Measurements from ENCODE around the gene PDGFRB. TPM values are rescaled to one million over a fixed set of nuclear protein-coding genes. Genes with fewer than 3 reads are reported as not detected.

PDGFRB gene
- total and polyA plus RNA-seq, 2 of the 8 experiments (the other 6 are each of a cell fraction or from before 2014, with no cell fraction given): 4.2 to 13.7 TPM

- TF ChIP-seq TBP (IDR thresholded peaks at IDR 0.05; ENCODE audit: low read depth, low read length): no peak
- Histone ChIP-seq H2BK120ac (replicated peaks; ENCODE audit: low read depth, low read length) (no peak overlapping the region), H4K8ac (ENCODE audit: extremely low read depth, insufficient read depth, low read length) (no peak overlapping the region), H2BK5ac (ENCODE audit: low read depth, low read length) (no peak overlapping the region), H4K5ac (ENCODE audit: insufficient read length, low read depth, low read length) (no peak overlapping the region), H2AK5ac (ENCODE audit: low read depth, low read length) (no peak overlapping the region), H3K4ac (replicated peaks; ENCODE audit: insufficient read length, low read depth, low read length) (no peak overlapping the region), H3K23ac (ENCODE audit: insufficient read length) (no peak overlapping the region), H3K56ac (replicated peaks; ENCODE audit: insufficient read length, low read depth, low read length) (no peak overlapping the region), H3K9ac (replicated peaks in 1 of 4; ENCODE audit: extremely low read depth in 1 of 4, low read depth in 3 of 4, low read length in 3 of 4) (no peak overlapping the region), H2AFZ (ENCODE audit: low read length) (peak overlapping the region; percentile 75; the same call in 1 of the 2 replicates), H2BK20ac (ENCODE audit: low read length) (no peak overlapping the region), H3K36me3 (ENCODE audit: control insufficient read depth in 2 of 4, insufficient read depth in 4 of 4, low read length in 3 of 4) (no peaks in the 10 kb centered on the region), H2BK15ac (ENCODE audit: low read length) (no peak overlapping the region), H3K27ac (ENCODE audit: low read depth, low read length) (no peak overlapping the region), H3K79me2 (ENCODE audit: control insufficient read depth in 1 of 2, insufficient read depth in 2 of 2, low read length in 2 of 2) (no peaks in the 10 kb centered on the region), H2BK12ac (ENCODE audit: low read depth, low read length) (no peak overlapping the region), H3K23me2 (ENCODE audit: low read depth, low read length) (no peaks in the 10 kb centered on the region; the same call in 1 of the 2 replicates), H3K18ac (ENCODE audit: extremely low read depth, low read length) (no peak overlapping the region), H4K91ac (replicated peaks; ENCODE audit: insufficient read length, low read length) (no peak overlapping the region), H3K4me3 (ENCODE audit: extremely low read depth in 1 of 4, insufficient read depth in 2 of 4, low read depth in 3 of 4, low read length in 4 of 4) (no peak overlapping the region), H3K27me3 (replicated peaks in 1 of 4; ENCODE audit: control insufficient read depth in 3 of 4, extremely low read depth in 1 of 4, insufficient read depth in 3 of 4, low read length in 3 of 4) (no peaks in the 10 kb centered on the region; a peak in 1 of 7 replicates), H4K20me1 (replicated peaks in 1 of 2; ENCODE audit: control insufficient read depth in 1 of 2, insufficient read depth in 2 of 2, low read length in 2 of 2) (no peaks in the 10 kb centered on the region), H3K4me1 (replicated peaks in 1 of 4; ENCODE audit: control insufficient read depth in 3 of 4, insufficient read depth in 4 of 4, low read length in 3 of 4) (peaks cover 0 to 6% (median 1%) of the 10 kb centered on the region in 4 experiments; a peak in 5 of 7 replicates), H3K4me2 (ENCODE audit: insufficient read depth in 1 of 2, low read depth in 2 of 2, low read length in 2 of 2) (no peak overlapping the region), H3K9me3 (ENCODE audit: insufficient read depth in 2 of 2, low read depth in 1 of 2, low read length in 1 of 2) (no peaks in the 10 kb centered on the region), H3K14ac (ENCODE audit: insufficient read length) (no peak overlapping the region), H3K79me1 (ENCODE audit: low read depth, low read length) (no peaks in the 10 kb centered on the region)
- ChIA-PET CTCF (ENCODE audit: partially characterized antibody) (interaction anchor here (1.0 to 2.5 kb wide), 4 partner anchors 18 to 136 kb away, joined by 3 to 12 read pairs (median 4); no protein-coding TSS in a partner anchor), POLR2A (ENCODE audit: partially characterized antibody) (no interaction called here)
- DNase-seq (ENCODE audit: low read depth in 1 of 2, low spot score in 2 of 2) (no peak), FAIRE-seq (no peak)
- WGBS, 2 experiments (ENCODE audit: extremely low coverage in 1 of 2, insufficient coverage in 1 of 2, insufficient read length in 1 of 2, insufficient replicate concordance in 2 of 2, low coverage in 1 of 2, low lambda C conversion rate in 2 of 2, missing lambda C conversion rate in 1 of 2): 42% methylated on average over 3 of the region's 3 CpGs; no CpG with 5 or more reads in 1 of the 2 experiments
These were observed 73.3 kb downstream of the PDGFRB start for GRCh38 chr5:150082374-150082773.

All from H1 (cell line).